GM10847 (cell line): ENCODE results near the gene SPATA2.

Source experiments
- POLR2A ChIP-seq: IDR thresholded peaks from 2 replicates; pipeline ENCODE4 v1.6.1; 2011; ENCODE audit not compliant: insufficient read length; ENCODE audit errors: extremely low read depth

The SPATA2 gene

GRCh38 chr20:49862607-49863200, 52.6 kb downstream of the SPATA2 start:
- TF ChIP-seq POLR2A = no peak

DNA sequence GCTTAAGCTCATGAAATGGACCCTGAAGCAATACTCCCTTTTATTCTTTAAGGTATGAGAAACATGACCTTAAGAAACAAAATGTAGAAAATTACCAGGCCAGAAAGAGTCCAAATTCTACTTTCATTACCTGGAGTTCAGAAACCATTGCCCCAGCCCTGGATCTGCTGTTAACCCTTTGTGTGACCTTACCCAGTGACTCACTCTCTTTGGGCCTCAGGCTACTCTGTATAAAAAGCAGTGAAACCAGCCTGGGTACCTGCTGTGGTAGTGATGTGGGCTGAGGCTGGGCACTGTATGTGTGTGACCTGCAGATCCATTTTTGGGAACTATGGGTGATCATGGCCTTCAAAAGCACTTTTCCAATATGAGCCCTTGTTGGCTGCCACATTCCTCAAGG, 55.5 kb downstream of the SPATA2 start:
- TF ChIP-seq POLR2A = no peak

DNA sequence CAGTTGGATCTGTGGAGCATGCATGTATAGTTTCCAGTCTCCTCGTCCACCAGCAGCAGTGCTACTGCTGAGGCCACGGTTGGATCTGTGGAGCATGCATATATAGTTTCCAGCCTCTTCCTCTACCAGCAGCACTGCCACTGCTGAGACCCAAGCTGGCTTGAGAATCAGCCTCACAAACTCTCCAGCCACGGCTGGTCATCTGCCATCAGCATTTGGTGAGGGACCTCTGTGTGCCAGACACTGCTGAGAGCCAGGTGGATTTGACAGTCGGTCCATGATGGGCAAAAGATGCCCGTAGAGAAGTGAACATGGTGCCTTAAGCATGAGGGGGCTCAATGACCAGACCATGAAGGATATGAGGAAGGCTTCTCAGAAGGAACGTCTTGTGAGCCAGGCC, 56.3 kb downstream of the SPATA2 start:
- no peak for TF ChIP-seq POLR2A

GRCh38 chr20:49858076-49858585, 57.2 kb downstream of the SPATA2 start:
- TF ChIP-seq POLR2A = no peak

DNA sequence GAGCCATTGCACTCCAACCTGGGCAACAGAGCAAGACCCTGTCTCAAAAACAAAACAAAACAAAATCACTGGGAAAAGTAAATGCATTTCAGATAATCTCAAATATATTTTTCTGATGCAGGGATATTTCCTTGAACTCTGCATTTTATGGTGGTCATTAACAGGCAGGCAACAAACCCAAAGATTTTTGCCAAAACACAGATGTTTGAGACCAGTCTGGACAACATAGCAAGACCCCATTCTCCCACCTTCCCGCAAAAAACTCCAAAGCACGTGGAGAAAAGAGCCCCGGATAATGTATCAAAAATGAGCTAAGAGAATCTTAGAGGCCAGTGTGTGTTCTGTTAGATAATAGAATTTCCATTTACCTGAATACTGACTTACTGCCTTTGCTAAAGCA, 58.4 kb downstream of the SPATA2 start:
- TF ChIP-seq POLR2A = no peak

DNA sequence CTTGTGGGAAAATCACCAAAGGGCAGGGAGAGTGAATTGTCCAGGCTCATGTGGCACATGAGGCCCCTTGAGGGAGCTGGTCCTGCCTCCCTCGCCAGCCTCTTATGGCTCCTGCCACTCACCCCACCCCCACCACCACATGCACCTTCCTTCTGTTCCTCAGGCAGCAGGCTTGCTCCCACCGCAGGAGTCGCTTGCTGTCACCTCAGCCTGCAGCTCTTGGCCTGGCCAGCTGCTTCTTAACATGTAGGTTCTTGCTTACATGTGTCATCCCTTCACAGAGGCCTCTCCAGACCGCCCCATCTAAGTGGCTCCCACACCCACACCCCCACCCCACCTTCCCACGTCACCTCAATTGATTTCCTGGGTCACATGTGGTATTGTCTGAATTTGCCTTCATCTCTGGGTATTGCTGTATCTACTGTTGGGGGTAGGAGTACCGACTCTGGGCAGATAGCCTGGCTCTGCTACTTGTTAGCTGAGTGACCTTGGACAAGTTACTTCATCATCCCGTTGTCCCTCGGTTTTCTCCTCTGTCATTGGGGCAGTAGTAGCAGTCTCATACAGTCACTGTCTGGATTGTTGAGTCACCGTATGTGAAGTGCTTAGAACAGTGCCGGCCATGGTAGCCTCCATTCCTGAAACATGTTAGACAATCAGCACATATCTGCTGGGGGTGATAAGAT, 61.0 kb downstream of the SPATA2 start:
- TF ChIP-seq POLR2A = no peak

- no peak for TF ChIP-seq POLR2A
Measured at GRCh38 chr20:49853640-49854039, 61.7 kb downstream of the SPATA2 start.
